Measurements from ENCODE around the gene AAK1.

DNA sequence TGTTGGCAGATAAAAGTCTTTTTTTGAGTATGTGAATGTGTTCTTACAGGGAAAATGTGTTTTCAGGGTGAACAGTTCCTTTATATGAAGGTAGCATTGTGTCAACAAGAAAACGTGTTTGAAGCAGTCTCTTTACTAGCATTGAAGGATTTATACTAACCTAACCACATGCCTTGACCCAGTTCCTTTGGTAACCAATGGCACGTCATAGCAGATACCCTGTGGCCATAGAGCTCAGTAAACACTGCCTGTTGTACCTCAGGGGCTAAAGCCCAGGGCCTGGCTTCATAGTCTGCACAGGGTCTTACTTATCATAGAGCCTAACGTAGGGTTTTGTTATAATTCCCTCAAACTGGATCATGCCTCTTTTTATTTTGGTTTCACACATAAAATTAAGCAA is 174.2 kb downstream of the AAK1 start:
- TF ChIP-seq, protein P1, sequence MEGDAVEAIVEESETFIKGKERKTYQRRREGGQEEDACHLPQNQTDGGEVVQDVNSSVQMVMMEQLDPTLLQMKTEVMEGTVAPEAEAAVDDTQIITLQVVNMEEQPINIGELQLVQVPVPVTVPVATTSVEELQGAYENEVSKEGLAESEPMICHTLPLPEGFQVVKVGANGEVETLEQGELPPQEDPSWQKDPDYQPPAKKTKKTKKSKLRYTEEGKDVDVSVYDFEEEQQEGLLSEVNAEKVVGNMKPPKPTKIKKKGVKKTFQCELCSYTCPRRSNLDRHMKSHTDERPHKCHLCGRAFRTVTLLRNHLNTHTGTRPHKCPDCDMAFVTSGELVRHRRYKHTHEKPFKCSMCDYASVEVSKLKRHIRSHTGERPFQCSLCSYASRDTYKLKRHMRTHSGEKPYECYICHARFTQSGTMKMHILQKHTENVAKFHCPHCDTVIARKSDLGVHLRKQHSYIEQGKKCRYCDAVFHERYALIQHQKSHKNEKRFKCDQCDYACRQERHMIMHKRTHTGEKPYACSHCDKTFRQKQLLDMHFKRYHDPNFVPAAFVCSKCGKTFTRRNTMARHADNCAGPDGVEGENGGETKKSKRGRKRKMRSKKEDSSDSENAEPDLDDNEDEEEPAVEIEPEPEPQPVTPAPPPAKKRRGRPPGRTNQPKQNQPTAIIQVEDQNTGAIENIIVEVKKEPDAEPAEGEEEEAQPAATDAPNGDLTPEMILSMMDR (IDR thresholded peaks at IDR 0.05), result no peak
- no peak for TF ChIP-seq EZH2 (IDR thresholded peaks at IDR 0.05)

Data from neural progenitor cell (in vitro differentiated cells).